Fibroblast of the conjunctiva (primary cell): ENCODE results near the gene LDLRAD3.
A peak's percentile ranks its signal among the peaks of the same experiment; 100 is the strongest.

Experiments
- DNase-seq: peaks from one replicate; pipeline ENCODE4 v3.0.0-alpha.2; 2010; ENCODE audit warnings: low read depth

Gene LDLRAD3

GRCh38 chr11:36240173-36240572 lies 296.3 kb downstream of the LDLRAD3 start:
- no peak for DNase-seq

DNA sequence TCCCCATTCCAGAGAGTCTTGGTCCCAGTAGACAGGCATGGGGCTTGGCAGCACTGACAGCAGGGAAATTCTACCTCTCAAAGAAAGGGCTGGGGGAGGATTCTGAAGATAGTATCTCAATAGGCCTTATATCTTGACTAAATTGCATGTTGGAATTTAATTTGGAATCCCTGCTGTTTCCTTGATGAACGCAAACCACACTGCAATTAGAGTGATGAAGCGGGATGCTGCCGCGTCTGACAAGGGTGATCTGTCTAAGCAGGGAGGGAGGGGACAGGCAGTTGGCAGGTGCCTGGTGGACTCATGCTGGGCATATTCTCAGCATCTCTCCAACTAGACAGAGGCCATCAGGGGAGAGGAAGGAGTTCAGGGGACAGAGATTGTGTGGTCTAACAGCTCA lies 296.9 kb downstream of the LDLRAD3 start:
- DNase-seq = no peak

- no peak for DNase-seq
Measured at GRCh38 chr11:36241497-36241896, 297.6 kb downstream of the LDLRAD3 start.

GRCh38 chr11:36243641-36244040 lies 299.8 kb downstream of the LDLRAD3 start:
- no peak for DNase-seq

DNA sequence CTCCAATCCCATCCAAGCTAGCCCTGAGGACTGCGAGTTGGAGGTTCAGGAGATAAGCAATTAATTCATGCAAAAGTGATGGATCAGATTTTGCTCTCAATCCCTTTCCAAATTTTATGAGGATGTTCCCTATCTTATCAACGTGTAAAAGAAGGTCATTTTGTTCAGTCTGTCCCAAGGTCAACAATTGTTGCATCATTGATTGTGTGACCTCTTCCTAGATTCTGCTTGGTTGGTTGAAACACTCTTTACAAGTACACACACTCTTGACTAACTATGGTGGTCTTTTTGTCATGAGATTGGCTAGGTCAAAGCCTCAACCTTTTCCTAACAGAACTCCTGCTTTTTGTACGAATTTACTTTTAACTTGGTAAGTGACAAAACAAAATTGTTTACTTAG lies 303.6 kb downstream of the LDLRAD3 start:
- no peak for DNase-seq

DNA sequence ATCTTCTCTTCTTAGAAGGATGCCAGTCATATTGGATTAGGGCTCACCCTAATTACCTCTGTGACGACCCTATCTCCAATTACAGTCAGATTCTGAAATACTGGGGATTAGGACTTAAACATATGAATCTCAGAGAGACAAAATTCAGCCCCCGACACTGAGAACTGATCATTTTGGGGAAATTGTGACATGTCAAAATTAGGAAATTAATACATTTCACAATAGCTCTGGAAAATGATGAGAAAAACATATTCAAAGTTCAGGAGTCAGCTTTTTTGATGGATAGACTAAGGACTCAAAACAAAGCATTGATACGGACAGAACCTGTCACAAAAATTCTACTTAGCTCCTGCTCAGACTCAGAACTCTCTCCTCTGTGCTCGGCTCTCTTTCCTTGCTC lies 304.6 kb downstream of the LDLRAD3 start:
- DNase-seq = no peak

DNA sequence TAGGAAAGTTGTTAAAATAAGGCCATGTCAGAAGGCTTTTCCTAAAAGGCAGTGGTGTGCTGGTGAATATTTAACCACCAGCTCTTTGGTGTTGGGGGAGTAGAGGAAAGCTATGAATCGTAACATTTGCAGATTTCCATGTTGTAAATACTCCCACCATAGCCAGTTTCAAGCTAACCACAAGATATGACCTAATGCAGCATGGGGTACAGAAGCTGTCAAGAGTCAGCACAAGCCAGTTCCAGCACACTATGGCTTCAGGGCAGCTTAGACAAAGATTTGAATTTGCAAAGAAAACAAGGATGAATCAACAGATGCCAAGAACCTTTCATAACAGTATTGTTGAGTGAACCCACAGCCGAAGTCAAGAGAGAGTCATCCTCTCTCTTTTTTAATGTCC lies 305.4 kb downstream of the LDLRAD3 start:
- peak; percentile 60 for DNase-seq

GRCh38 chr11:36251823-36252222 lies 308.0 kb downstream of the LDLRAD3 start:
- DNase-seq = no peak

DNA sequence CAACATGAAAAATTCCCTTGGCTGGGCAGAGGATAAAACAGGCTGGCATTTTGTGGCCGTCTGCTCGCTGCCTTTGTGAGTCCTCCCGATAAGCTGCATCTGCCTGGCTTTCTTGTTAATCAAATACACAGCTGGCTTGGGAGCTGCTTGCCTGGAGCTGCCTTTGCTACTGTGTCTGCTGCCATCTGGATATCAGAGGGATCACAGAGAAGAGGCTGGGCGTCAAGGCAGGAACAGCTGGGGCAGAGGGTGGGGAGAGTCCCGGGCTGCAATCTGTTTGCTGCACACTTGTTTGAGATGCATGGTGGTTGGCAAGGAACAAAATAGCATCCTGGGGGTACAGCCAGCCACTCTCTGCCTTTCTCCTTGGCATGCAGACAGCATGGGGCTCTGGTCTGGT lies 309.4 kb downstream of the LDLRAD3 start:
- peak; percentile 22 for DNase-seq

- peak; percentile 44 for DNase-seq
Measured at GRCh38 chr11:36254713-36255112, 310.9 kb downstream of the LDLRAD3 start.

GRCh38 chr11:36257351-36257750 lies 313.5 kb downstream of the LDLRAD3 start:
- DNase-seq = no peak

- peak; percentile 79 for DNase-seq
Measured at GRCh38 chr11:36258730-36259360, 315.0 kb downstream of the LDLRAD3 start.

- DNase-seq = no peak
Measured at GRCh38 chr11:36261094-36261493, 317.2 kb downstream of the LDLRAD3 start.

DNA sequence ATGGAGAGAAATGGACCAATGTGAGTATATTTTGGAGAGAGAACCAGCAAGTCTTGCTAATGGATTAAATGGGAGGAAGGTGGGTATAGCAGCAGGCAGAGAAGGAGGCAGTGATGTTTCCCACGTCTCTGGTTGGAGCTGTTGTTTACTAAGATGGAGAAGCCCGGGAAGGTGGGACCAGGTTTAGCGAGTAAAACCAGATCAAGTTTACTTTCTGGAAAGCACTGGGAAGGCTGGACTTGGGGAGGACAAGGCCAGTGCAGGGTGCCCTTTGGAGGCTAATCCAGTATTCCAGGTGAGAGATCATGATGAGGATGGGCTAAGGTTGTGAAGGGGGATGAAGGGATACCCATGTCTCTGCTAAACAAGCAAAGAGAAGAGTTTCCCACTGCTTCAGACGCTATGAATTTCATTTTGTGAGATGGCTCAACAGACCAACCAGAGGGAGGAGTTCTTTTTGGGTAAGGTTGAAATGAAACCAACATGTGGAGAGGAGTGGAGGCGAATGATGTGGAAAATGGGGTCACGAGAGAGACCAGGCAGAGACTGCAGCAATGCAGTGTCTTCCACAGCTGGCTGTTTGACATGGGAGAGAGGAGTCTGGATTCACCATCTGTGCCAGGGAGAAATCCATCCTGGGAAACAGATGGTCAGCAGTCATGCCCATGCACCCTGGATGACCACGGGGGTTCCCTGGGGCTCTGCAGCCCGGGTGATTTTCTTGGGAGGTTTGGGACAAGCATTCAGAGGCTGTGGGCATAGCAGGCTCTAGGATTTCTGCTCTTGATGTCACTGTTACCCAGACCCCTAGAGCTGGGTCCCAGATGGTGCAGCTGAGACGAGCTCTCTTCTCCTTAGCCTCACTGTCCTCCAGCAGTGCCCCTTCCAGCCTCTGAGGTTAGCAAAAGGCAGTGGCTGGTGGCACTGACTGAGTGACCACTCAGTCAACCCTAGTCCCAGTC lies 320.4 kb downstream of the LDLRAD3 start:
- no peak for DNase-seq

DNA sequence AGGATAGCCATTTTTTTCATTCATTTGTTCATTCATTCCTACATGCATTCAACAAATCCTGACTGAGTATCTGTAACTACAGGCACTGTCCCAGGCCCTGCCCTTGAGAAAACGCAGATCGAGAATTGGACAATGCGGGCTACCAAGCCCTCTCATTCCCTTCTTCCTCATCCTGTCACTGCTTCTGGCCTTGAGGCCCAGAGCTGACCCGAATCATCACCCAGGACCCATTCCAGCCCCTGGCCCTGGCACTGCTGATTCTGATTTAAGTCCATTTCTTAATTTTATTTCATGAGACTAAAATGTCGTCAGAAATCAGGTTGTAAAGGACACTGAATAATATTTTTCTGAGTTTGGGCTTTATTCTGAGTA lies 321.1 kb downstream of the LDLRAD3 start:
- no peak for DNase-seq

GRCh38 chr11:36265793-36266628 lies 322.1 kb downstream of the LDLRAD3 start:
- DNase-seq = peak; percentile 30

GRCh38 chr11:36266767-36267166 lies 322.9 kb downstream of the LDLRAD3 start:
- no peak for DNase-seq

- DNase-seq = no peak
Measured at GRCh38 chr11:36268337-36268985, 324.6 kb downstream of the LDLRAD3 start.

- DNase-seq = no peak
Measured at GRCh38 chr11:36270701-36271100, 326.8 kb downstream of the LDLRAD3 start.

GRCh38 chr11:36271794-36272407 lies 328.0 kb downstream of the LDLRAD3 start:
- no peak for DNase-seq

- DNase-seq = no peak
Measured at GRCh38 chr11:36273110-36273509, 329.2 kb downstream of the LDLRAD3 start.

GRCh38 chr11:36274414-36274813 lies 330.6 kb downstream of the LDLRAD3 start:
- DNase-seq = no peak
